ENCODE results near the gene HINFP.

Gene HINFP

GRCh38 chr11:119087123-119087522 lies 34.3 kb upstream of the HINFP start:
- no peak overlapping the region for H3K4me3 ChIP-seq (ENCODE audit: low read depth, low read length)
- TF ChIP-seq CTCF (IDR thresholded peaks at IDR 0.05; ENCODE audit: borderline replicate concordance, insufficient read depth, low read depth, low read length): no peak

GRCh38 chr11:119087747-119088241 lies 33.6 kb upstream of the HINFP start:
- no peak for TF ChIP-seq CTCF (IDR thresholded peaks at IDR 0.05; ENCODE audit: borderline replicate concordance, insufficient read depth, low read depth, low read length)
- H3K4me3 ChIP-seq (ENCODE audit: low read depth, low read length): no peak overlapping the region

- H3K4me3 ChIP-seq (ENCODE audit: low read depth, low read length): no peak overlapping the region
- TF ChIP-seq CTCF (IDR thresholded peaks at IDR 0.05; ENCODE audit: borderline replicate concordance, insufficient read depth, low read depth, low read length): no peak
These were observed 33.0 kb upstream of the HINFP start for GRCh38 chr11:119088406-119088805.

- H3K4me3 ChIP-seq (ENCODE audit: low read depth, low read length): no peak overlapping the region
- no peak for TF ChIP-seq CTCF (IDR thresholded peaks at IDR 0.05; ENCODE audit: borderline replicate concordance, insufficient read depth, low read depth, low read length)
These were observed 32.1 kb upstream of the HINFP start for GRCh38 chr11:119089319-119089718.

GRCh38 chr11:119091178-119091577 lies 30.2 kb upstream of the HINFP start:
- TF ChIP-seq CTCF (IDR thresholded peaks at IDR 0.05; ENCODE audit: borderline replicate concordance, insufficient read depth, low read depth, low read length): no peak
- H3K4me3 ChIP-seq (ENCODE audit: low read depth, low read length): no peak overlapping the region

- TF ChIP-seq CTCF (IDR thresholded peaks at IDR 0.05; ENCODE audit: borderline replicate concordance, insufficient read depth, low read depth, low read length): no peak
- H3K4me3 ChIP-seq (ENCODE audit: low read depth, low read length): no peak overlapping the region
These were observed 29.2 kb upstream of the HINFP start for GRCh38 chr11:119091966-119092879.

Measured in GM12875 (cell line).